Activated CD4-positive, alpha-beta T cell treated with anti-CD3 and anti-CD28 coated beads, Interleukin-10, Interleukin-2, amounts not matched to agents 100 ng/mL and 50 ng/mL, durations not matched to agents 16 hours and 8 hours (primary cell): ENCODE results near the gene FAM174A.

Experiments
- DNase-seq: peaks from one replicate; pipeline ENCODE4 v3.0.0-alpha.2; 2020

The FAM174A gene

GRCh38 chr5:100535060-100536005 lies at the start of gene FAM174A:
Gene FAM174A, plus strand, starts transcription at chr5:100535374. Its CDS starts 157 bp downstream, at chr5:100535531.
- peak; percentile 96 for DNase-seq

GRCh38 chr5:100493996-100494395 lies 41.2 kb upstream of the FAM174A start:
- no peak for DNase-seq

DNA sequence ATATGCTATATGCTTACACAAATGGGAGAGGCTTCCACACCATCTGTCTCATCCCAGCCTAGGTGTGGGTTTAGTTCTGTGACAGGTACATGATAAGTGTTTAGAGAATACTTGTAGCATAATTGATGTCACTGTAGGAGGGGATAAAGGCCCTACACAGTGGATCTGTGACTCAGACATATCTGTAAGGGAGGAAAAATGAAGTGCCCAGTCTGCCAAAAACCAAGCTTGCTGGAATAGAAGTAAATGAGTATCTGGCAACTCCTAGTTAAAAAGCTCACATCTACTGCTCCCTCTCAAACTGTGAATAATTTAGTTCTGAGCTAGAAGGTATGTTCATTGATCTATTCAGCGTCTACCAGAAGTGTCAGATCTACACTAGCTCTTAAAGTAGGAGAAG lies 38.9 kb upstream of the FAM174A start:
- no peak for DNase-seq

GRCh38 chr5:100502684-100503083 lies 32.5 kb upstream of the FAM174A start:
- no peak for DNase-seq

DNA sequence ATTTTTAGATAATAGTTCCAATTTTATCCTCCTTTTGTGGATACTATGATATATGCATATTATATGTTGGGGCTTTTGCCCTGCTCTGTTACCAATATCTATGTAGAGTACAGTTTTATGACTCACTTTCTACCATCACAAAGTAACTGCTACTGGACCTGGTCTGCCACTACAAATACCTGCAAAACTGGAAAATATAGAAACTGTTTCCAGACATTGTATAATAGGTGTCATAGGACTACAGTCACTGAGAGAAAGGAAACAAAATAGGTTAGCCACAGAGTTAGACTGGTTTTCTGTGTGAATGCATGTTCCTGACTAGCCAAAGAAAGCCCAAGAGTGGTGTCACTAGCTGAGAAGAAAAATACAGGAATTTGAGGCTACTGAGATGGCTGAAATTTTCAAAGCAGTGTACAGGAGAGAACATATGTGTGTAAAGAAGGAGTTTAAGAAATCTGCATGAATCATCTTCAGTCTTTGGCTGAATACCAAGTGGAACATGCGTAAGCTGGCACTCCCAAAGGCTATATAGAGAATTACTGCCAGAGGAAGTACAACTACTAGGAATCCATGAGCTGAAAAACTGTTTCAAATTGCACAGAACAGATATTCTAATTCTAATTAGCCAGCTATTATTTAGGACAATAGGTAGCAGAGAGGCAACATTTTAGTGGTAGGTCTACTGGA lies 29.0 kb upstream of the FAM174A start:
- DNase-seq = no peak

DNA sequence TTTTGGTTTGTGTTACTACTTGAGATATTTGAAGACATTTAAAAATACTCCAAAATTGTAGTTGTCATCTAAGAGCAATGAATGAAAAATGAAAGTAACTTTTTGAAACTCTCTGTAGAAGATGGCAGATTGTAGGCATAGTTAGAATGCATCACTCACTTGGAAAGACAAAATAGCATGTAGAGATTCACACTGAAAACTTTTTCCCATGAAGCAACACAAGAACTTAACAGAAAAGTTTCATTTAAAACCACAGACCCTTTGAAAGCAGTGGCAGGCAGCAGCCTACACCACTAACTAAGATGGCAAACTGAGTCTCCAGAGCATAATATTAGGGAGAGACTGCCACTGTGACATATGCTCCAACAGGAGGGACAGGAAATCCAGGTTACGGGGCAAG lies 18.9 kb upstream of the FAM174A start:
- no peak for DNase-seq

- no peak for DNase-seq
Observed at GRCh38 chr5:100517301-100517974, 17.7 kb upstream of the FAM174A start.

DNA sequence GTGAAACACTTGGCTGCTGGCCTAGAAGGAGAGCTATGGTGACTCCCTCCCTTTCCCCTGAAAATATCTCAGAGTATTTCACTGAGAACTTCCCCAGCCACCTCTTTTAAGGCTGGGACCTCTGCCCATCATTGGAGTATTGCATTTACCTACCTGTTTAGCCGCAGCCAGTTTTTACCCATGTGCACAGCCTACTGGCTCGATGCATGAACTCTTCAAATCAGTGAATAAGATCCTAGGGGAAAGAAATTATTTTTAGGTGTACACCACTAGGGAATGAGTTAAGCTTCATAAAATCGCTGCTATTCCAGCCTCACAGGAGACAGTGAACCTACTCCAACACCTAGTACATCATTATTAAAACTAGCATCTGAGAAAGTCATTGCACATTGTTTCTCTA lies 16.8 kb upstream of the FAM174A start:
- no peak for DNase-seq

GRCh38 chr5:100519075-100519474 lies 16.1 kb upstream of the FAM174A start:
- no peak for DNase-seq

GRCh38 chr5:100520348-100520747 lies 14.8 kb upstream of the FAM174A start:
- no peak for DNase-seq

DNA sequence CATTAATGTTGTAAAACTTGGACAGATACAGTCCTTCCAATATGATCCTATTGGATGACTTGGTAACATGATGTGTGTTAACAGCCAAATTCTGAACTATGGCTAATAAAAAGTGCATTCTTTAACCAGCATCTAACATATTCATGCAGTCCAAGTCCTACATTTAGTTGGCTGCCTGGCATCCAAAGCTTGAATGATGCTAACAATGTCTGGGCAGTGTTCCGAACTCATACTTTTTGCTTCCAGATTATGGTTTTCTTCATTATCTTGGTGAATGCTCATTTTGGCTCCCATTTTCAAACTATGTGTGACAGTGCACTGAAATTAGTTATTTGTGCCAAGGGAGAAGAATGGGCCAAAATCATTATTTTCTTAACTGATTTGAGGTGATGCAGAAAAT lies 2.8 kb downstream of the FAM174A start:
- no peak for DNase-seq

DNA sequence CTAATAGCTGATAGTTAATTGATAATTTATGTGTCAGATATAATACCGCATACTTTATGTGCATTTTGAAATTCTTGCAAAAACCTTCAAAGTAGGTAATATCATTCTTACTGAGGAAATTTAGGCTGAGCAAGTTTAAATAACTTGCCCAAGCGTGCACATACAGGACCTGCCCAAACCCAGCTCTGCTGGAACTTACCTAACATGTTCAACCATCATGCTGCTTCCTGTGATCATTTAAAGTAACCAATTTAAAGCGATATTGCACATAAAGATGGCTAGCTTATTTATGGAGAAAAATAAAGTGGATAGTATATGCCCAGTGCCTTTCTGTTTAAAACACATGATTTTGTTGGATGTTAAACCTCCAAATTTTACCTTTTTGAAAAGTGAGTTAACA lies 4.3 kb downstream of the FAM174A start:
- no peak for DNase-seq

- no peak for DNase-seq
Observed at GRCh38 chr5:100542086-100542485, 6.9 kb downstream of the FAM174A start.

DNA sequence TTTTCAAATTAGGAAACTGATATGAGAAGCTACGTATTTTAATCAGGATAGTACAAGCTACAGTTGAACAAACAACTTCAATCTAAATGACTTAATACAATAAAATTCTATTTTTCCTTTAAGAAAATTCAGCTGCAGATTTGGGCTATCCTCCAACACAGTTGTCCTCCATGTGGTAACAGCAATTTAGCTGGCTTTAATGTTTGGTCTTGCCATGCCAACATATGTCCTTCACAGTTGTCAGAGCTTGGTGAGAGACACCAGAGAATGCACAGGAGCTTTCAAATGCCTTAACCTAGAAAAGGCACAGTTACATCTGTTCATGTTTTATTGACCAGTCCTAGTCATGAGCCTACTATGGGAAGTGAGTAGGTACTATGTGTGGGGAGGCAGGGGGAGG lies 10.8 kb downstream of the FAM174A start:
- DNase-seq = no peak

GRCh38 chr5:100550531-100551051 lies 15.4 kb downstream of the FAM174A start:
- DNase-seq = no peak

- no peak for DNase-seq
Observed at GRCh38 chr5:100551183-100551582, 16.0 kb downstream of the FAM174A start.

- no peak for DNase-seq
Observed at GRCh38 chr5:100553209-100553608, 18.0 kb downstream of the FAM174A start.

GRCh38 chr5:100560860-100561259 lies 25.7 kb downstream of the FAM174A start:
- no peak for DNase-seq

DNA sequence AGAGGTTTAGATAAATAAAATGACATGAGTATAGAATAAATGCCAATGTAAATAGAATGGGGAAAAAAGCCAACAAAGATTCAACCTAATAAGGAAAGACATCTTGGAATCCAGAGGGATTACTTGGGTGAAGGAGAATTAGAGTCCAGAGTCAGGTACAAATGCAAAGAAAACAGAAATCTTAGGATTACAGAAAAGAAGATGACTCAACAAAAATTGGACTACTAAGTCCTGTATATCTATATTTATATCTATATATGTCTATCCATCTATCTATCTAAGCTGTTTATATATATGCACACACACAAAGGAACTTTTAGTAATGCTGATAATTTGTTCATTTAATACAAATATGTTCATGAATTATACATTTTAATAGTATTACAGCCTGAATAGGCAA lies 27.6 kb downstream of the FAM174A start:
- DNase-seq = no peak

DNA sequence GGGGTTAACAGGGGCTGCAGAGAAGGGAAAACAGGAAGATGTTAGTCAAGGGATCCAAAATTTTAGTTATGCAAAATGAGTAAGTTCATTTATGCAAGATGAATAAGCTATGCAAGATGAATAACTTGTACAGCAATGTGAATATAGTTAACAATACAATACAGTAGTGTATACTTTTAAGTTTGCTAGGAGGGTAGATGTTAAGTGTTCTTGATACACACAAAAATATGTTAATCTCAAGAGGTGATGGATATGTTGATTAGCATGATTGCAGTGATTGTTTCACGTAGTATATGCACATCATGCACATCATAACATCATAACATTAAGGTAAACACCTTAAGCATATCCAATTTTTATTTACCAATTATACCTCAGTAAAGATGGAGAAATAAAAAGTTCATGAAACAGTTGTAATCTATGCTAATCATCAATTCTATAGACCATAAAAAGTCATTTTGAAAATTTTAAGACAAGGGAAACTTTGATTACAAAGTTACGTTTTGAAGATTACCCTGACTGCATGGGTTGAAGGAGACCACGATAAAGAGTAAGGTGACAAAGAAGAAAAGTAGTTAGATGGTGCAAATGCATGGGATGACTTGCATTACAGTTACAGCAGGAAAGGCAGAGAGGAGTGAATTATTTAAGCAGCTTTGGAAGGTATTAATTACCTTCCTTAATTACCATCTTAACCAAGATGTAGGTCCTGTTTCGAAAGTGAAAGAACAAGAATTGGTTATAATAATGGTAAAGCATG lies 31.4 kb downstream of the FAM174A start:
- peak; percentile 52 for DNase-seq

DNA sequence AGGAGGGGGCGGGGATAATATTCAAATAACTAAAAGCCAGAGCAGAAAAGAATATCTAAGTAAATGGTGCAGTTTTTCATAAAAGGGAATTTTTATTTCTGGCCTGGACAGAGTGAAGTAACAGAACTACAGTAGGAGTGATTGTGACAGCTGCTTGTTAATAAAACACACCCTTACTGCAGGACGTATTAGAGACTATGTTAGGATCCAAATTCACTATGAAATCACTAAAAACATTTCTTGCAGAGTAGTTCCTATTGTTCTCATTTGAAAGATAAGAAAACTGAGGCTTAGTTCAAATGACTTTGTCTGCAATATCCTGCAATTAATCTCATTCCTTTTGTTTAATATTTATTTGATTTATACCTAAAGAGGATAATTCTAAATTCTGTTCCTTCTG lies 39.5 kb downstream of the FAM174A start:
- DNase-seq = no peak

GRCh38 chr5:100575815-100576214 lies 40.6 kb downstream of the FAM174A start:
- no peak for DNase-seq
